Liver (tissue), 3 donors: Measurements from ENCODE around the gene HOXA3.

Experiments used
- ATF3 ChIP-seq: IDR thresholded peaks from 2 replicates; pipeline ENCODE4 v1.6.1; 2016; ENCODE audit warnings: antibody characterized with exemption
- CTCF ChIP-seq: fragments of 150-350 bp; IDR thresholded peaks from 2 replicates; pipeline ENCODE4 v1.5.1; 2017; ENCODE audit warnings: improper control_type of control experiment, low read depth, low read length; ENCODE audit not compliant: missing input control
- EGR1 ChIP-seq, 2 donors: IDR thresholded peaks; 2 replicates each; pipeline ENCODE4 v1.6.1; 2016 to 2018; ENCODE audit warnings: antibody characterized with exemption in 2 of 2, low read depth in 2 of 2
- FOXA1 ChIP-seq: IDR thresholded peaks from 2 replicates; pipeline ENCODE4 v1.6.1; 2016; ENCODE audit warnings: antibody characterized with exemption
- GABPA ChIP-seq, 2 donors: IDR thresholded peaks in 1 of 2; conservative IDR thresholded peaks in 1 of 2; 2 replicates each; pipeline ENCODE4 v1.6.1; 2016; ENCODE audit warnings: antibody characterized with exemption in 2 of 2, mild to moderate bottlenecking in 1 of 2, moderate library complexity in 1 of 2
- JUND ChIP-seq, 2 donors: IDR thresholded peaks; 2 replicates each; pipeline ENCODE4 v1.6.1; 2016; ENCODE audit warnings: antibody characterized with exemption in 2 of 2
- MAX ChIP-seq: IDR thresholded peaks from 2 replicates; pipeline ENCODE4 v1.6.1; 2016; ENCODE audit warnings: antibody characterized with exemption
- NR2F2 ChIP-seq: IDR thresholded peaks from 2 replicates; pipeline ENCODE4 v1.6.1; 2016; ENCODE audit warnings: antibody characterized with exemption
- RAD21 ChIP-seq, 2 donors: IDR thresholded peaks; 2 replicates each; pipeline ENCODE4 v1.6.1; 2016; ENCODE audit warnings: antibody characterized with exemption in 2 of 2, mild to moderate bottlenecking in 2 of 2
- REST ChIP-seq: IDR thresholded peaks from 2 replicates; pipeline ENCODE4 v1.6.1; 2016; ENCODE audit warnings: antibody characterized with exemption, mild to moderate bottlenecking
- RXRA ChIP-seq, 2 donors: IDR thresholded peaks; 2 replicates each; pipeline ENCODE4 v1.6.1; 2017 to 2018; ENCODE audit warnings: antibody characterized with exemption in 2 of 2, mild to moderate bottlenecking in 1 of 2
- SP1 ChIP-seq: IDR thresholded peaks from 2 replicates; pipeline ENCODE4 v1.6.1; 2018; ENCODE audit warnings: antibody characterized with exemption, mild to moderate bottlenecking
- TAF1 ChIP-seq: conservative IDR thresholded peaks from 2 replicates; pipeline ENCODE4 v1.6.1; 2016; ENCODE audit warnings: antibody characterized with exemption, mild to moderate bottlenecking
- YY1 ChIP-seq: IDR thresholded peaks from 2 replicates; pipeline ENCODE4 v1.6.1; 2016; ENCODE audit warnings: antibody characterized with exemption, mild to moderate bottlenecking
- donor health status: healthy.
- donor health status: healthy.

- TF ChIP-seq CTCF, result peak; percentile 67
- TF ChIP-seq MAX, result no peak
- no peak for TF ChIP-seq TAF1
- TF ChIP-seq SP1, result no peak
- TF ChIP-seq RAD21 (IDR thresholded peaks at IDR 0.05), result peak; percentile 34 to 67
- no peak for TF ChIP-seq RXRA (IDR thresholded peaks at IDR 0.05)
- TF ChIP-seq YY1, result no peak
- TF ChIP-seq REST, result no peak
- TF ChIP-seq JUND (IDR thresholded peaks at IDR 0.05), result no peak
- no peak for TF ChIP-seq FOXA1
- TF ChIP-seq NR2F2, result no peak
- TF ChIP-seq EGR1 (IDR thresholded peaks at IDR 0.05; ENCODE audit: low read depth in 2 of 2), result no peak
- TF ChIP-seq ATF3, result no peak
- TF ChIP-seq GABPA (IDR thresholded peaks at IDR 0.05 in 1 of 2, conservative IDR thresholded peaks at IDR 0.05 in 1 of 2), result no peak
These were observed 1.6 kb downstream of the HOXA3 start for GRCh38 chr7:27150568-27151340.
